Subcutaneous adipose tissue (tissue), 4 donors: ENCODE data around the gene ERGIC3. TPM values are rescaled to one million over a fixed set of nuclear protein-coding genes. Genes with fewer than 3 reads are reported as not detected.

Experiments
- CTCF ChIP-seq: fragments of 450-650 bp; IDR thresholded peaks from one replicate; pipeline ENCODE4 v1.5.1; 2016; ENCODE audit warnings: low read depth, mild to moderate bottlenecking, control low read depth, antibody characterized with exemption, moderate library complexity
- total RNA-seq, 4 donors: library from RNA; depleted of rRNA; stranded (reverse); fragments of >200 nt; gene quantifications; one replicate each; pipeline ENCODE4 v1.1.0, GENCODE V29; 2016

Gene ERGIC3
- total RNA-seq, 4 donors from 2014 or later = 99.9 to 207 (median 181) TPM

- no peak for TF ChIP-seq CTCF
Measured at GRCh38 chr20:35563834-35564233, 22.0 kb downstream of the ERGIC3 start.

- TF ChIP-seq CTCF = no peak
Measured at GRCh38 chr20:35564905-35565304, 23.0 kb downstream of the ERGIC3 start.

DNA sequence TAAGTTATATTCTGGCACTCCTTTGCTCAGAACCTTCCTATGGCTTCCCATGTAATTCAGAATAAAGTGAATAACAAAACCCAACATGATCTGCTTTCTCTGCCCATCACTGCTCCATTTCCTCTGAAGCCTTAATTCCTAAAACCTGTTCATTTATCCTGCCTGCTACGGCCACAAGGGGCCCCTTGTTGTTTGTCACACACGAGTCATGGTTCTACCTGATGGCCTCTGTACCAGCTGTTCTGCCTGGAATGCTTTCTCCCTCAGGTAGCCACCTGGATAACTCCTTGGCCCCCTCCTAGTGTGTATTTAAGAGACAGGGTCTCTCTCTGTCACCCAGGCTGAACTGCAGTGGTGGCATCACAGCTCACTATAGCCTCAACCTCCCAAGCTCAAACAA lies 26.8 kb downstream of the ERGIC3 start:
- no peak for TF ChIP-seq CTCF

GRCh38 chr20:35571555-35571954 lies 29.7 kb downstream of the ERGIC3 start:
- no peak for TF ChIP-seq CTCF

GRCh38 chr20:35572838-35573237 lies 31.0 kb downstream of the ERGIC3 start:
- TF ChIP-seq CTCF = no peak

GRCh38 chr20:35575958-35576357 lies 34.1 kb downstream of the ERGIC3 start:
- TF ChIP-seq CTCF = no peak

DNA sequence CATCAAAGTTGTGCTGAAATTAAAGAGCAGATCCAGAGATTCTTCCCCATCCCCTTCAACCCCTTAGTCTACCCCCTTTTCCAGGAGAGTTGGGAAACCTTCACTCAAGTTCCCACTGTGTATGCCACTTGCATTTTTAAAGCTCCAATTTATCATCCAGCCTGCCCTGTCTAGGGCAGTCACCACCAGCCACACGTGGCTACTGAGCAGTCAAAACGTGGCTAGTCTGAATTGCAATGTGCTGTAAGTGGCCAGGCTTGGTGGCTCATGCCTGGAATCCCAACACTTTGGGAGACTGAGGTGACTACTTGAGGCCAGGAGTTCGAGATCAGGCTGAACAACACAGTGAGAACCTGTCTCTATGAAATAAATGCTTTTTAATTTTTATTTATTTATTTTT lies 34.9 kb downstream of the ERGIC3 start:
- no peak for TF ChIP-seq CTCF
